Lung (tissue), 12 donors: ENCODE data around the gene CCNA1. TPM values are rescaled to one million over a fixed set of nuclear protein-coding genes. Genes with fewer than 3 reads are reported as not detected.
A peak's percentile ranks its signal among the peaks of the same experiment; 100 is the strongest.

ENCODE experiments used
- ATAC-seq: fragments of 200-7000 bp; cut with Tn5 transposase; one replicate; pipeline ENCODE4 v1.9.1; 2020; ENCODE audit warnings: moderate number of reproducible peaks; ENCODE audit not compliant: insufficient read depth, low FRiP score
- DNase-seq, 3 donors: peaks; one replicate each; pipeline ENCODE4 v3.0.0-alpha.2; 2013 to 2017
- H3K27ac ChIP-seq, 2 donors: one replicate each; pipeline ENCODE4 v1.5.1; 2013; ENCODE audit warnings: mild to moderate bottlenecking in 2 of 2, moderate library complexity in 2 of 2, control low read depth in 1 of 2, inconsistent platforms in 1 of 2, low read depth in 1 of 2, low read length in 1 of 2
- H3K27me3 ChIP-seq, 3 donors: one replicate each; pipeline ENCODE4 v1.5.1; 2013; ENCODE audit warnings: low read length in 2 of 3; ENCODE audit not compliant: control insufficient read depth in 3 of 3, insufficient read depth in 3 of 3
- H3K36me3 ChIP-seq, 4 donors: one replicate each; pipeline ENCODE4 v1.5.1; 2013; ENCODE audit warnings: low read length in 4 of 4, mild to moderate bottlenecking in 1 of 4, moderate library complexity in 1 of 4; ENCODE audit not compliant: control insufficient read depth in 4 of 4, insufficient read depth in 4 of 4
- H3K4me1 ChIP-seq, 5 donors: one replicate each; pipeline ENCODE4 v1.5.1; 2013; ENCODE audit warnings: low read length in 5 of 5, mild to moderate bottlenecking in 2 of 5, moderate library complexity in 1 of 5; ENCODE audit not compliant: control insufficient read depth in 5 of 5, insufficient read depth in 5 of 5
- H3K4me3 ChIP-seq: one replicate; pipeline ENCODE4 v1.5.1; 2013; ENCODE audit warnings: mild to moderate bottlenecking, control low read depth, moderate library complexity
- H3K9ac ChIP-seq, 2 donors: one replicate each; pipeline ENCODE4 v1.5.1; 2013; ENCODE audit warnings: low read length in 2 of 2, control low read depth in 1 of 2; ENCODE audit not compliant: insufficient read depth in 1 of 2
- H3K9me3 ChIP-seq, 4 donors: one replicate each; pipeline ENCODE4 v1.5.1; 2013; ENCODE audit warnings: low read length in 3 of 4, mild to moderate bottlenecking in 1 of 4, moderate library complexity in 1 of 4; ENCODE audit not compliant: control insufficient read depth in 4 of 4, insufficient read depth in 3 of 4
- WGBS, 2 donors: extraction: QIAGEN DNeasy Blood & Tissue Kit; methylation state at CpG; one replicate each; pipeline ENCODE4 v1.1.7; 2013; 5-methylcytosine and 5-hydroxymethylcytosine counted together
- polyA plus RNA-seq, 2 donors: library from polyadenylated mRNA; stranded (reverse); fragments of 200-250 nt; gene quantifications; one replicate each; pipeline ENCODE4 v1.2.1, GENCODE V29; 2013
- total RNA-seq, 2 donors: library from RNA; depleted of rRNA in 1 of 2; stranded (reverse); fragments of >200 nt in 1 of 2; gene quantifications; one replicate each; pipeline ENCODE4 v1.2.1, GENCODE V29; 2014 to 2021
- TF ChIP-seq, protein P1 (sequence below): IDR thresholded peaks from 2 replicates; pipeline ENCODE4 v1.5.1; 2012; ENCODE audit warnings: mild to moderate bottlenecking; ENCODE audit errors: control extremely low read depth, extremely low read depth
- donor health status: control.
- donor health status: control.
- donor health status: Bipolar disorder and iron deficiency.
- donor health status: healthy.
- donor health status: DM: yes; HTN: yes; CAD: no.

The CCNA1 gene
- total and polyA plus RNA-seq, 4 donors, result 0.98 to 10.2 (median 6.8) TPM

DNA sequence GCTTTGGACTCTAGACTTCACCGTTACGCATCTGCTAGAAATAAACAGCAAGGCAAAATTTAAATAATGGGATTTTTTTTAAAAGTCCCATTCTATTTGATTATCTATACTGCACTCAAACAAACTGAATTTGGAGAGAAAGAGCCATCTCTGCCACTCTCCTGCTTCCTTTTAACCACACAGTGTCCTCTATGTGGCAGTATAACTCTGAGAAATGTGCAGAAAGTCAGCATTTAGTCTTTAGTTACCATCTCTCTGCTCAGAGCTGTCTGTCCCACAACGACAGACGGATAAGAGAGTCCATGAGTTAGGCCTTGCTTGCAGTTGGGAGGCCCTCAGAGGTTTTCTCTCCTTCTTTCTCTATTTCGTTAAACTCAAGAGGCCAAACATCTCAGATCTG is 21.2 kb downstream of the CCNA1 start:
- TF ChIP-seq, protein P1, sequence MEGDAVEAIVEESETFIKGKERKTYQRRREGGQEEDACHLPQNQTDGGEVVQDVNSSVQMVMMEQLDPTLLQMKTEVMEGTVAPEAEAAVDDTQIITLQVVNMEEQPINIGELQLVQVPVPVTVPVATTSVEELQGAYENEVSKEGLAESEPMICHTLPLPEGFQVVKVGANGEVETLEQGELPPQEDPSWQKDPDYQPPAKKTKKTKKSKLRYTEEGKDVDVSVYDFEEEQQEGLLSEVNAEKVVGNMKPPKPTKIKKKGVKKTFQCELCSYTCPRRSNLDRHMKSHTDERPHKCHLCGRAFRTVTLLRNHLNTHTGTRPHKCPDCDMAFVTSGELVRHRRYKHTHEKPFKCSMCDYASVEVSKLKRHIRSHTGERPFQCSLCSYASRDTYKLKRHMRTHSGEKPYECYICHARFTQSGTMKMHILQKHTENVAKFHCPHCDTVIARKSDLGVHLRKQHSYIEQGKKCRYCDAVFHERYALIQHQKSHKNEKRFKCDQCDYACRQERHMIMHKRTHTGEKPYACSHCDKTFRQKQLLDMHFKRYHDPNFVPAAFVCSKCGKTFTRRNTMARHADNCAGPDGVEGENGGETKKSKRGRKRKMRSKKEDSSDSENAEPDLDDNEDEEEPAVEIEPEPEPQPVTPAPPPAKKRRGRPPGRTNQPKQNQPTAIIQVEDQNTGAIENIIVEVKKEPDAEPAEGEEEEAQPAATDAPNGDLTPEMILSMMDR, result no peak
- peaks cover 0 to 4% (median 0%) of the 10 kb centered on the region in 5 donors for H3K4me1 ChIP-seq
- H3K9me3 ChIP-seq, result no peaks in the 10 kb centered on the region
- H3K4me3 ChIP-seq, result no peak overlapping the region
- no peak overlapping the region for H3K9ac ChIP-seq
- H3K27me3 ChIP-seq, result peaks cover 0 to 8% (median 0%) of the 10 kb centered on the region in 3 donors
- no peak for ATAC-seq
- no peak overlapping the region for H3K27ac ChIP-seq
- DNase-seq, result peak in 2 of 3 donors; percentile 46 to 57
- H3K36me3 ChIP-seq, result no peaks in the 10 kb centered on the region
- WGBS, 2 donors, result 70 to 84% methylated on average over 5 of the region's 5 CpGs

DNA sequence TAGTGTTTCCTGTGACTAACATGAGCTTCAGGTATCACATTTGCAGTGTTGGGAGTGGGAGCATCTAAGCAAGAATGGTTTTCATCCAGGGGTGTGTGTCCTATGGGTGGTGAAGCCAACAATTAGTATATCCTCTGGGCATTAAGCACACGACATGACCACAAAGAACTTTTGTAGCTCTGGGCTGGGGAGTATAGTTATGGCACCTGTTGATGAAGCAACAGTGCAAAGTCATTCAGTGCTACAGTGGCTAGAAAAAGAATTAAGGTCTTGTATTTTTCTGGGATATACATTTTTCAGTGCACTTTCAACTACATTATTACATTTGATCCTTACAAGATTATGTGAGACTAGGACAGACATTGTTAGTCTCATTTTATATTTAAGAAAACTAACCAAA is 21.8 kb downstream of the CCNA1 start:
- H3K9me3 ChIP-seq, result no peaks in the 10 kb centered on the region
- no peak overlapping the region for H3K4me3 ChIP-seq
- TF ChIP-seq, protein P1, result no peak
- H3K27me3 ChIP-seq, result peaks cover 0 to 8% (median 0%) of the 10 kb centered on the region in 3 donors
- WGBS, 2 donors, result 46 to 75% methylated on average over 1 of the region's 1 CpG
- no peak overlapping the region for H3K27ac ChIP-seq
- DNase-seq (no peak), ATAC-seq (no peak)
- H3K36me3 ChIP-seq, result no peaks in the 10 kb centered on the region
- no peak overlapping the region for H3K9ac ChIP-seq
- peaks cover 0 to 4% (median 0%) of the 10 kb centered on the region in 5 donors for H3K4me1 ChIP-seq

DNA sequence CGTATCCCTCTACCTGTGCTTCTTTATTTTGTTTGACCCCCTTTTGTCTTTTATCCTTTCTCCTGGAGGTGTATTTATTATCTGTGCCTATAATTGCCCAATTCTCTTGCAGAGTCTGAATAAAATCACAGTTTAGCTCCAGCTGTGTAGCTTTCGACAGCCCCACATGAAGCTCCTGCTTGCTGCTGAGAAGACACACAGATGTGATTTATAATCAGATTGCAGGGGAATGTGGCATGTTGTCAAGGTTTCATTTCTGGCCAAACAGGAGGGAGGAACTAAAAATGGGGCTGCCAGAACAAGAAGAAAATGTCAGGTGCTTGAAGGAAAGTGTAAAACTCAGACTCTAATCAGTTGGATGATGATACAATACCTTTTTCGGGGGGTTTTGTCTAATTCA is 22.7 kb downstream of the CCNA1 start:
- DNase-seq (peak in 1 of 3 donors; percentile 19), ATAC-seq (no peak)
- no peak overlapping the region for H3K4me3 ChIP-seq
- no peak overlapping the region for H3K9ac ChIP-seq
- H3K4me1 ChIP-seq, result peaks cover 0 to 4% (median 0%) of the 10 kb centered on the region in 5 donors
- 54 to 57% methylated on average over 3 of the region's 3 CpGs for WGBS, 2 donors
- H3K9me3 ChIP-seq, result no peaks in the 10 kb centered on the region
- TF ChIP-seq, protein P1, result no peak
- peaks cover 0 to 4% (median 2%) of the 10 kb centered on the region in 3 donors for H3K27me3 ChIP-seq
- no peaks in the 10 kb centered on the region for H3K36me3 ChIP-seq
- no peak overlapping the region for H3K27ac ChIP-seq

DNA sequence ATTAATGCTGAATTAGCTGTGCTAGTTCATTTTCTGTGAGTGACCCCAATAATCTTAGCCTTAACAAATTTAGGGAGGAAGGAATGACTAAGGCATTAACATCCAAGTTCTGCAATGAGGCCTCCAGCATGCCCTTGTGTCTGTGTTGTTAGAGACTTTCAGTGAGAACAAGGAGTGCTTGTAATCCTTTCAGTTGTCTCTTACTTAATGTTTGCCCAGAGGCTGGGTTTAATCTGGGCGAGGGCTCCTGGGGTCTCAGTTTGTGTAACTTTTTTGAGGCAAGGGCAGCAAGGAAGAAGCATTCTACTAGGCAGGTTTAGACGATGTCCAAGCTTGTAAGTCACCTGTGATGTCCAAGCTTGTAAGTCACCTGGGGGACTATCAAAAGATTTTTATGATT is 24.3 kb downstream of the CCNA1 start:
- Histone ChIP-seq H3K4me3 (no peak overlapping the region), H3K27ac (no peak overlapping the region), H3K9me3 (no peaks in the 10 kb centered on the region), H3K9ac (no peak overlapping the region), H3K4me1 (peaks cover 0 to 4% (median 0%) of the 10 kb centered on the region in 5 donors), H3K36me3 (no peaks in the 10 kb centered on the region), H3K27me3 (peaks cover 0 to 2% (median 2%) of the 10 kb centered on the region in 3 donors)
- TF ChIP-seq, protein P1, result no peak
- WGBS, 2 donors, result 63 to 73% methylated on average over 2 of the region's 2 CpGs
- ATAC-seq (no peak), DNase-seq (no peak)
